Measurements from ENCODE around the gene MYORG. TPM values are rescaled to one million over a fixed set of nuclear protein-coding genes. Genes with fewer than 3 reads are reported as not detected.
A peak's percentile ranks its signal among the peaks of the same experiment; 100 is the strongest.

The MYORG gene
- total RNA-seq, 1 donor from 2014 or later = 6.3 TPM

DNA sequence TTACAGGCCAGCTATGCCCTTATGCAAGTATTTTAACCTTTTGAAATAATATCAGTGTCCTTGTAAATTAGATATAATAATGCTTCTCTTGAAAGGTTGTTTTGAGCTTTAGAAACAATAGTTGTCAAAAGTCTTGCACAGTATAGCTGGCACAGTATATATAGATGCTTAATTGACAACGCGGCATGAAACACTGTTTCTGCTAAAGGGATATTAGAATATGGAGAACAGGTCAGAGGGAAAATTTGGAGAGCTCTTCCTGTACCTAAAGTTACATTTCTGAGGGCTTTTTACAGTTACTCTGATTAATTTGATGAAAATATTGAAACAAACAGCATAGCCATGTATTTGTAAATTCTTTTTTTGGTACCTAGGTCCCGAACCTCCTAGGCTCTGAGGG, 42.9 kb downstream of the MYORG start:
- H3K27me3 ChIP-seq (ENCODE audit: low read depth) = no peaks in the 10 kb centered on the region
- peaks cover 46% of the 10 kb centered on the region for H3K4me1 ChIP-seq
- TF ChIP-seq, protein P1, sequence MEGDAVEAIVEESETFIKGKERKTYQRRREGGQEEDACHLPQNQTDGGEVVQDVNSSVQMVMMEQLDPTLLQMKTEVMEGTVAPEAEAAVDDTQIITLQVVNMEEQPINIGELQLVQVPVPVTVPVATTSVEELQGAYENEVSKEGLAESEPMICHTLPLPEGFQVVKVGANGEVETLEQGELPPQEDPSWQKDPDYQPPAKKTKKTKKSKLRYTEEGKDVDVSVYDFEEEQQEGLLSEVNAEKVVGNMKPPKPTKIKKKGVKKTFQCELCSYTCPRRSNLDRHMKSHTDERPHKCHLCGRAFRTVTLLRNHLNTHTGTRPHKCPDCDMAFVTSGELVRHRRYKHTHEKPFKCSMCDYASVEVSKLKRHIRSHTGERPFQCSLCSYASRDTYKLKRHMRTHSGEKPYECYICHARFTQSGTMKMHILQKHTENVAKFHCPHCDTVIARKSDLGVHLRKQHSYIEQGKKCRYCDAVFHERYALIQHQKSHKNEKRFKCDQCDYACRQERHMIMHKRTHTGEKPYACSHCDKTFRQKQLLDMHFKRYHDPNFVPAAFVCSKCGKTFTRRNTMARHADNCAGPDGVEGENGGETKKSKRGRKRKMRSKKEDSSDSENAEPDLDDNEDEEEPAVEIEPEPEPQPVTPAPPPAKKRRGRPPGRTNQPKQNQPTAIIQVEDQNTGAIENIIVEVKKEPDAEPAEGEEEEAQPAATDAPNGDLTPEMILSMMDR (IDR thresholded peaks at IDR 0.05; ENCODE audit: borderline replicate concordance) = no peak
- peak overlapping the region; percentile 27 for H3K27ac ChIP-seq (replicated peaks)
- no peaks in the 10 kb centered on the region for H3K9me3 ChIP-seq (replicated peaks)
- peaks cover 7% of the 10 kb centered on the region for H3K36me3 ChIP-seq
- intact Hi-C loops (cut with micrococcal nuclease) = loop anchor here (2.0 kb wide), 1 partner anchor 45 kb away; no protein-coding TSS in a partner anchor
- DNase-seq = no peak
- no peak overlapping the region for H3K4me3 ChIP-seq

DNA sequence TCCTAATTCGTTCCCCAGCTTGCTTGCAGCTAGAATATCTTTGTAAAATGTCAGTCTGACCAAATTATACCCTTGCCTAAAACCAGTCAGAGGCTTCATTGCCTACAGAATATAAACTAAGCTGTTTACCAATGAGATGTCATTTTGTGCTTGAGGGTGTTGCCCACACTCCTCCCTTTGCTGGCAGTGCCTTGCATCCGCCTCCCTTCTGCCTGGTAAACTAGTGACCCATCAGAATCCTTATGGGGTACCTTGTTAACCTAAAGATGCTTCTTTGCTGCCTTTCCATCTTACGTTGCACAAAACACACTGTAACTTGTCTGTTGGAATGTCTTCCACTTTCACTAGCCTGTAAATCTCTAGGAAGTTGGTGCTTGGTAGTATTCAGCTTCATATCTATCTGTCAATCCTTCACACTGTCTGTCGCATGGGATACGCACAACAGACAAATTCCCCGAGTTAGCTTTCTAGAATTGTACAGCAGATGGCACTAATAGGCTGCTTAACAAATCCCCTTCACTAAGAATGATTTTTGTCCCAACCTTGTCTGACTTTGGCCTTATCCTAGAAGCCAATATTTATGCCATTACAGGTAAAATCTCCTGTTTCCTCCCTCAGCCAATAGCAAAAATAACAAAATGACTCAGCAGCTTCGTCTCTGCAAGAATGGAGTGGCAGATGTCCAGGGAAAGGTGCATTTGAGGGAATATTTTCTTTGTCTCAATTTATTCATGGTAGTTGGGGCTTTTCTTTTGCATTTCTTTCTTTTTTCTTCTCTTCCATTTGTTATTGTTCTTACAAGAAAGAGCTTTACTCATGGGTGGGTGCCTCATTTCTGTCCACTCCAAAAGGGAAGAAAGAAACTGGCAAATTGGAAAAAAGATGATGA, 44.4 kb downstream of the MYORG start:
- Histone ChIP-seq H3K9me3 (replicated peaks) (no peaks in the 10 kb centered on the region), H3K27ac (replicated peaks) (peak overlapping the region; percentile 27), H3K36me3 (no peaks in the 10 kb centered on the region), H3K4me3 (no peak overlapping the region), H3K27me3 (ENCODE audit: low read depth) (no peaks in the 10 kb centered on the region), H3K4me1 (peaks cover 48% of the 10 kb centered on the region)
- TF ChIP-seq, protein P1 (IDR thresholded peaks at IDR 0.05; ENCODE audit: borderline replicate concordance) = peak; percentile 73
- intact Hi-C loops (cut with micrococcal nuclease) = loop anchor here (2.0 kb wide), 1 partner anchor 46 kb away; no protein-coding TSS in a partner anchor
- DNase-seq = no peak

DNA sequence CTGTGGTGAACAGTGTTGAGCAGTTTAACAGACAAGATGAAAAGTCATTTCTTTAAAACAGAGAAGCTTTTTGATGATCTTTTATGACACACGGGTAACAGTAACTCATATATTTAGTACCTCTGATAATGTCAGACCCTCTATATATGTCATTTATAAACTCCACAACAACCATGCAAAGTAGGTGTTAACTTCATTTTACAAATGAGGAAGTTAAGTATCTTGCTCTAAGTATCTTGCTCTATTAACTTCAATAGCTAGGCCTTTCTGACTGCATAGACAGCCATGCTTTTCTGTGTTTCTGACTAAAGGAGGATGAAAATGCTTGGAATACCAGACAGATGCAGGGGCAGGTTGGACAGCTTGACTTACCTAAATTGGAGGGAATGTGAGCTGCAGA, 45.5 kb downstream of the MYORG start:
- Histone ChIP-seq H3K36me3 (no peaks in the 10 kb centered on the region), H3K27me3 (ENCODE audit: low read depth) (no peaks in the 10 kb centered on the region), H3K27ac (replicated peaks) (no peak overlapping the region), H3K4me1 (peaks cover 48% of the 10 kb centered on the region), H3K9me3 (replicated peaks) (no peaks in the 10 kb centered on the region), H3K4me3 (no peak overlapping the region)
- TF ChIP-seq, protein P1 (IDR thresholded peaks at IDR 0.05; ENCODE audit: borderline replicate concordance) = no peak
- intact Hi-C loops (cut with micrococcal nuclease) = no loop called here
- no peak for DNase-seq

DNA sequence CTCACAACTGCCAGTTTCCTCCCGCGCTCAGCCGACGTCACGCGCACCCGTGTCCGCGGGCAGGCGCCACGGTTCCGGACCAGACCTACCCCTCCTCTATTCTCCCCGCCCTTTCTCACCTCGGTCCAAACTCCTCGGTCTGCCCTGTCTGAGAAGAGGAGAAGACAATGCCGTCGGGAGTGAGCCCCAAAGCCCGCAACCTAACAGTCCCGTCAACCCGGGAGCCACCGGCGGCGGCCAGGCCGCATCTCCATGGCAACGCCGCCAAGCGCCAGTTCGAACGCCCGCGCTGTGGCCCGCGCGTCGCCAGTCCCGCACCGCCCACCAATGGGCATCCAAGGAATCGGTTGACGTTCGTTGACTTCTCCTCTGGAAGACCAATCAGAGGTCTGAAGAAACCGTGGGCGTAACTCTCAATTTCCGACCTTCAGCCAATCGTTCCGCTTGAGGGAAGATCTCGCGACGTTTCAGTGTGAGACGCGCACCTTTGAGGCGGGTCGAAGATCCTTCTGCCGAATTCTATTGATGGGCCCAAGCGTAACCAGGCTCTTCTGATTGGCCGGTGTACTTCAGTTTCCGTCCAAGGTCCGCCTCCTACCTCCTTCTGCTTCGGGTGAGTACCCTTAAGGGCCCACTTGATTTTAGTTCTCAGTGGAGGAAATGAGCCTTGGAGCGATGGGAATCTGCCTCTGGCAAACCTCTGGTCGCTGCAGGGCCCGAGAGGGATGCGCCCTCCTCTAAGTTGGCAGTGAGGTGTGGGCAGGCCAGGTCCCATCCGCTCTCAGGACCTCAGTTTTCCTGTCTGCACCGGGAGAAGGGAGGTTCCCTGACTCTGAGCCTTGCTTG, 47.5 kb downstream of the MYORG start, which contains the start of the genes KIF24 and NUDT2:
Gene KIF24 (minus strand): TSS at position 282 of the 846 bp plus-strand sequence. CDS start 17,922 bp downstream, outside the sequence.
Gene NUDT2 (plus strand): TSS at position 583 of the 846 bp plus-strand sequence. CDS start 9,471 bp downstream, outside the sequence.
- H3K36me3 ChIP-seq = no peaks in the 10 kb centered on the region
- H3K4me3 ChIP-seq = peak within 1 kb of the TSS; percentile 94
- intact Hi-C loops (cut with micrococcal nuclease) = no loop called here
- peak within 1 kb of the TSS; percentile 96 for H3K27ac ChIP-seq (replicated peaks)
- H3K4me1 ChIP-seq = peaks cover 34% of the 10 kb centered on the region
- peak; percentile 95 for DNase-seq
- no peaks in the 10 kb centered on the region for H3K27me3 ChIP-seq (ENCODE audit: low read depth)
- H3K9me3 ChIP-seq (replicated peaks) = no peaks in the 10 kb centered on the region
- TF ChIP-seq, protein P1 (IDR thresholded peaks at IDR 0.05; ENCODE audit: borderline replicate concordance) = no peak

DNA sequence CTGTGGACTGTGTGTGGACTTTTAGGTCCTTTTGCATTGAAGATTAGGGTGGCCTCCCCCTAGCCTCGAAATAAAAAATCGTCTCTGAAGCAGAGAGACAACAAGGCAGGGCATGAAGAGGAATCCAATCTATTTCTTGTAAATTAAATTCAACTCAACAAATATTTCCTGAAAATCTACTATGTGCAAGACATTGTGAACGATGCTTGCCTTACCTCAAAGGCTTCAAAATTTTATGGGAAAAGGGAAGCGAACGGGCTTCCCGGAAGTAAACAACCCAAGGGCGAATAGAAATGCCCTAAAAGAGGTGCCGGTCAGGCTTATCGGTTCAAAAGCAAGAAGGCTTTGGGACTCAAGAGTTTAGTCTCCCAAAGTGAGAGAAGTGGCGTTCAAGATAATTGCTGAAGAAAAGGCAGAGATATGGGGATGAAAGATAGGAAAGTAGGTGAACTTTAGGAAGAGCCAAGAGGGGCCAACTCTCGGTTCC, 48.2 kb downstream of the MYORG start:
- no peaks in the 10 kb centered on the region for H3K27me3 ChIP-seq (ENCODE audit: low read depth)
- TF ChIP-seq, protein P1 (IDR thresholded peaks at IDR 0.05; ENCODE audit: borderline replicate concordance) = no peak
- DNase-seq = no peak
- no peaks in the 10 kb centered on the region for H3K36me3 ChIP-seq
- peak overlapping the region; percentile 53 for H3K27ac ChIP-seq (replicated peaks)
- intact Hi-C loops (cut with micrococcal nuclease) = no loop called here
- H3K4me3 ChIP-seq = peak overlapping the region; percentile 94
- no peaks in the 10 kb centered on the region for H3K9me3 ChIP-seq (replicated peaks)
- H3K4me1 ChIP-seq = peaks cover 28% of the 10 kb centered on the region
